Sigmoid colon (tissue), 7 donors: ENCODE measurements around the gene PRPF31. TPM values are rescaled to one million over a fixed set of nuclear protein-coding genes. Genes with fewer than 3 reads are reported as not detected.

Experiments
- DNase-seq: peaks from one replicate; pipeline ENCODE4 v3.0.0-alpha.2; 2019
- H3K27ac ChIP-seq, 4 donors: fragments of 200-600 bp; sonication (generic); one replicate each; pipeline ENCODE4 v1.5.1; 2016 to 2019; ENCODE audit warnings: mild to moderate bottlenecking in 1 of 4
- H3K27me3 ChIP-seq, 3 donors: fragments of 200-600 bp; sonication (generic); one replicate each; pipeline ENCODE4 v1.5.1; 2019; ENCODE audit warnings: mild to moderate bottlenecking in 1 of 3
- H3K36me3 ChIP-seq, 4 donors: fragments of 200-600 bp; sonication (generic); one replicate each; pipeline ENCODE4 v1.5.1; 2016 to 2019
- H3K4me1 ChIP-seq, 4 donors: fragments of 200-600 bp; sonication (generic); one replicate each; pipeline ENCODE4 v1.5.1; 2017 to 2019
- H3K4me3 ChIP-seq, 4 donors: fragments of 200-600 bp; sonication (generic); one replicate each; pipeline ENCODE4 v1.5.1; 2017 to 2019; ENCODE audit warnings: mild to moderate bottlenecking in 2 of 4, moderate library complexity in 1 of 4
- H3K9me3 ChIP-seq, 4 donors: fragments of 200-600 bp in 3 of 4; sonication (generic) in 3 of 4; one replicate each; pipeline versions ENCODE4 v1.5.1 to v1.6.1; 2013 to 2019
- EP300 ChIP-seq, 4 donors: sonication (generic); formaldehyde crosslinking; IDR thresholded peaks; one replicate each; pipeline ENCODE4 v1.6.1; 2017; ENCODE audit warnings: antibody characterized with exemption in 4 of 4
- POLR2A ChIP-seq, 2 donors: fragments of 450-650 bp; IDR thresholded peaks; one replicate each; pipeline ENCODE4 v1.6.1; 2016; ENCODE audit warnings: antibody characterized with exemption in 2 of 2, mild to moderate bottlenecking in 2 of 2, moderate library complexity in 2 of 2
- POLR2AphosphoS5 ChIP-seq, 4 donors: sonication (generic); formaldehyde crosslinking; IDR thresholded peaks; one replicate each; pipeline ENCODE4 v1.6.1; 2017; ENCODE audit warnings: antibody characterized with exemption in 4 of 4
- WGBS, 2 donors: extraction: QIAGEN DNeasy Blood & Tissue Kit; methylation state at CpG; one replicate each; pipeline ENCODE4 v1.1.7; 2013; 5-methylcytosine and 5-hydroxymethylcytosine counted together
- intact Hi-C: fragments of 100-400 bp; cut with DNase I; formaldehyde crosslinking; loops from one replicate; pipeline ENCODE4 v1.15.1; 2023
- polyA plus RNA-seq, 3 donors: library from polyadenylated mRNA; stranded (reverse); fragments of 200-250 nt; gene quantifications; one replicate each; pipeline ENCODE4 v1.2.3, GENCODE V29; 2013
- total RNA-seq, 4 donors: library from RNA; depleted of rRNA; stranded (reverse); fragments of >200 nt; gene quantifications; one replicate each; pipeline ENCODE4 v1.1.0, GENCODE V29; 2016
- TF ChIP-seq, protein P1 (sequence below), 4 experiments: fragments of 450-650 bp in 3 of 4; fragments of 200-600 bp in 1 of 4; IDR thresholded peaks; one replicate each; pipeline ENCODE4 v1.5.1; 2016 to 2019; ENCODE audit warnings: antibody characterized with exemption in 4 of 4, mild to moderate bottlenecking in 3 of 4, moderate library complexity in 2 of 4
- donor health status: healthy with polysubstance abuse.
- donor health status: Bipolar disorder and iron deficiency.
- donor health status: healthy.

PRPF31 gene
- total and polyA plus RNA-seq, 7 donors, result 25.0 to 60.9 (median 51.0) TPM

GRCh38 chr19:54106716-54107115 lies 8.8 kb upstream of the PRPF31 start:
- intact Hi-C loops, result no loop called here
- TF ChIP-seq POLR2A (IDR thresholded peaks at IDR 0.05) (no peak), POLR2AphosphoS5 (IDR thresholded peaks at IDR 0.05) (no peak), EP300 (IDR thresholded peaks at IDR 0.05) (no peak)
- TF ChIP-seq, protein P1, sequence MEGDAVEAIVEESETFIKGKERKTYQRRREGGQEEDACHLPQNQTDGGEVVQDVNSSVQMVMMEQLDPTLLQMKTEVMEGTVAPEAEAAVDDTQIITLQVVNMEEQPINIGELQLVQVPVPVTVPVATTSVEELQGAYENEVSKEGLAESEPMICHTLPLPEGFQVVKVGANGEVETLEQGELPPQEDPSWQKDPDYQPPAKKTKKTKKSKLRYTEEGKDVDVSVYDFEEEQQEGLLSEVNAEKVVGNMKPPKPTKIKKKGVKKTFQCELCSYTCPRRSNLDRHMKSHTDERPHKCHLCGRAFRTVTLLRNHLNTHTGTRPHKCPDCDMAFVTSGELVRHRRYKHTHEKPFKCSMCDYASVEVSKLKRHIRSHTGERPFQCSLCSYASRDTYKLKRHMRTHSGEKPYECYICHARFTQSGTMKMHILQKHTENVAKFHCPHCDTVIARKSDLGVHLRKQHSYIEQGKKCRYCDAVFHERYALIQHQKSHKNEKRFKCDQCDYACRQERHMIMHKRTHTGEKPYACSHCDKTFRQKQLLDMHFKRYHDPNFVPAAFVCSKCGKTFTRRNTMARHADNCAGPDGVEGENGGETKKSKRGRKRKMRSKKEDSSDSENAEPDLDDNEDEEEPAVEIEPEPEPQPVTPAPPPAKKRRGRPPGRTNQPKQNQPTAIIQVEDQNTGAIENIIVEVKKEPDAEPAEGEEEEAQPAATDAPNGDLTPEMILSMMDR (IDR thresholded peaks at IDR 0.05), result no peak

DNA sequence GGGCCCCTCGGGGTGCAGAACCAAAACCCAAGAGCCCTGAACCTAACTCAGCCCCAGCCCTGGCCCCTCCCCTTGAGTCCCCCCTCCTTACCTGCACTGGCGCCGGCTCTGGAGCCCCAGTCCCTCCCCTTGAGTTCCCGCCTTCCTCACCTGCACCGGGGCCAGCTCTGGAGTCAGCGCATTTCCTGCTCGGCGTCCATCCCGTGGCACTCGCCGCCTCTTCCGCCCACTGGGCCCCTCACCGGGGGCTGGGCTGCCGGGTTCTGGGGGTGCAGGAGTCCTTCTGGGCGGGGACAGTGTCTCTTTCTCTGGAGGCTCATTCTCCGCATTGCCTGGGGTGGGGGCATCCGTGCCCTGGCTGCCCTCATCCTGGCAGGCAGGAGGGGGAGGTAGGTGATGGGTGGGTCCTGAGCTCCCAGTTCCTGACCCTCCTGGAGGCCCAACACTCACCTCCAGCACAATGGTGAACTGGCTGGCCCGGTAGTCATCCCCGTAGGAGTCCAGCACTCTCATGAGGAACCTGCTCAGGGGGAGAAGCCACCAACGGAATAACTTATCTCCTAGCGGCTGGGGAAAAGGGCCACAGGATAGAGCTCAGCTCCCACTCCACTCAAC lies 7.6 kb upstream of the PRPF31 start:
- Histone ChIP-seq H3K27me3 (no peaks in the 10 kb centered on the region), H3K36me3 (peaks cover 8 to 67% (median 42%) of the 10 kb centered on the region in 4 donors), H3K4me3 (no peak overlapping the region), H3K27ac (no peak overlapping the region), H3K9me3 (no peaks in the 10 kb centered on the region), H3K4me1 (peaks cover 0 to 15% (median 13%) of the 10 kb centered on the region in 4 donors)
- intact Hi-C loops, result no loop called here
- TF ChIP-seq, protein P1 (IDR thresholded peaks at IDR 0.05), result no peak
- TF ChIP-seq POLR2A (IDR thresholded peaks at IDR 0.05) (no peak), POLR2AphosphoS5 (IDR thresholded peaks at IDR 0.05) (no peak), EP300 (IDR thresholded peaks at IDR 0.05) (no peak)
- peak; percentile 51 for DNase-seq
- WGBS, 2 donors, result 84 to 85% methylated on average over 21 of the region's 21 CpGs

More at GRCh38 chr19:54106716-54107115, 8.8 kb upstream of the PRPF31 start:
- peak; percentile 61 for DNase-seq
- Histone ChIP-seq H3K27me3 (no peaks in the 10 kb centered on the region), H3K9me3 (no peaks in the 10 kb centered on the region), H3K36me3 (peaks cover 8 to 62% (median 42%) of the 10 kb centered on the region in 4 donors), H3K4me3 (no peak overlapping the region), H3K4me1 (peaks cover 0 to 18% (median 16%) of the 10 kb centered on the region in 4 donors), H3K27ac (no peak overlapping the region)
- 84 to 88% methylated on average over 15 of the region's 15 CpGs for WGBS, 2 donors

GRCh38 chr19:54108496-54108895 lies 7.1 kb upstream of the PRPF31 start:
- Histone ChIP-seq H3K9me3 (no peaks in the 10 kb centered on the region), H3K4me1 (peaks cover 0 to 9% (median 8%) of the 10 kb centered on the region in 4 donors), H3K27ac (no peak overlapping the region), H3K36me3 (peaks cover 8 to 67% (median 42%) of the 10 kb centered on the region in 4 donors), H3K4me3 (no peak overlapping the region), H3K27me3 (no peaks in the 10 kb centered on the region)
- 78 to 87% methylated on average over 7 of the region's 7 CpGs for WGBS, 2 donors
- TF ChIP-seq POLR2A (IDR thresholded peaks at IDR 0.05), result no peak
- TF ChIP-seq, protein P1 (IDR thresholded peaks at IDR 0.05), result no peak
- TF ChIP-seq EP300 (IDR thresholded peaks at IDR 0.05), result no peak
- TF ChIP-seq POLR2AphosphoS5 (IDR thresholded peaks at IDR 0.05), result no peak
- intact Hi-C loops, result no loop called here
- DNase-seq, result no peak

DNA sequence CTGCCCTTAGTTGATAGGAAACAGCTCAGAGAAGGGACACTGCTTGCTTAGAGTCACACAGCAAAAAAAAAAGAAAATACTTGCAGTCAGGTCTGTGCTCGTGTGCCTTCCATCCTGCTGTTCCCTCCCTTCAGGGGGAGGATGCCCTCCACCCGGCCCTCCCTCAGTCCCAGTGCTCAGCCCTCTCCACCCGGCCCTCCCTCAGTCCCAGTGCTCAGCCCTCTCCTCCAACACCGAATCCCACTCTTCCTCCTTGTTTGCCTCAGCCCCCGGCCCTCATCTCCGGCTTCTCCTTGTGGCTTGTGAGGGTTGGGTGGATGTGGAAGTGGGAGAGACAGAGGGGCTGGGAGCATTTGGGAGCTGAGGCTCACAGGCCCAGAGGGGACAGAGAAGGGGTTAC lies 5.9 kb upstream of the PRPF31 start:
- no peak overlapping the region for H3K27ac ChIP-seq
- peaks cover 0 to 11% (median 8%) of the 10 kb centered on the region in 4 donors for H3K4me1 ChIP-seq
- H3K9me3 ChIP-seq, result no peaks in the 10 kb centered on the region
- peaks cover 8 to 67% (median 42%) of the 10 kb centered on the region in 4 donors for H3K36me3 ChIP-seq
- WGBS, 2 donors, result 80 to 84% methylated on average over 6 of the region's 6 CpGs
- no peak overlapping the region for H3K4me3 ChIP-seq
- no peak for TF ChIP-seq EP300 (IDR thresholded peaks at IDR 0.05)
- no peak for TF ChIP-seq POLR2AphosphoS5 (IDR thresholded peaks at IDR 0.05)
- no peak for TF ChIP-seq POLR2A (IDR thresholded peaks at IDR 0.05)
- intact Hi-C loops, result no loop called here
- no peak for DNase-seq
- no peaks in the 10 kb centered on the region for H3K27me3 ChIP-seq

DNA sequence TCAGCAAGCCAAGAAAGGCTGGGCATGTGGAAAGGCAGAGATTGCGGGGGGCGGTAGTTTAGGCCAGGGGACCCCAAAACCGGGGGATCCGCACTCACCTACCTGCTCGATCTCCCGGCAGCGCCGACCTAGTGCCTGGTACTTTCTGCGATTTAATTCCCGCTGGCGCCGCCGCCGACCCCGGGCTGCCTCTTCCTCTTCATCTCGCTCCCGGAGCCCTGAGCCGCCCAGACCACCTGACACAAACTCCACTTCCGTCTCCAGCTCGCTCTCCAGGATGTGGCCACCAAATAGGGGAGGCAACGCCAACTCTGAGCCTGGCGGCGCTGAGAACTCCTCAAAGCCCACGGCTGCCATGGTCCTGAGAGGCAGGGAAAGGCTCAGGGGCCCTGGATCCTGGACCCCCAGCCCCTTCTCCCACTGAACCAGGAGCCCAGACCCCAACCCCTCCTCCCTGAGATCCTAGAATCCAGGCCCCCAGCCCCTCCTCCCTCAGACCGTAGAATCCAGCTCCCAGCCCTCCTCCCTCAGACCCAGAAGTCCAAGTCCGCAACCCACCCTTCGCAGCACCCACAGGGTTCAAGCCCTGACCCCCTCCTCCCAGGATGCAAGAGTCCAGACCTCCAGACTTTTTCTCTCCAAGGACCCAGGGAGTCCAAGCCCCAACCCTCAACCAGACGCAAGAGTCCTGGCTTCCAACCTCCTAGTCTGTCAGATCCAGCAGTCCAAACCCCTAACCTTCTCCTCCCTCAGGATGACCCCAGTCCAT lies 1.0 kb upstream of the PRPF31 start:
- DNase-seq, result no peak
- intact Hi-C loops, result loop anchor here (1.0 to 2.0 kb wide), 2 partner anchors 12 to 22 kb away; partner anchors contain the start of genes CNOT3 and NDUFA3
- 12 to 32% methylated on average over 28 of the region's 28 CpGs for WGBS, 2 donors
- no peaks in the 10 kb centered on the region for H3K9me3 ChIP-seq
- no peaks in the 10 kb centered on the region for H3K27me3 ChIP-seq
- peak overlapping the region; percentile 67 to 89 (median 72) for H3K4me3 ChIP-seq
- H3K27ac ChIP-seq, result peak overlapping the region; percentile 87 to 89 (median 88)
- peaks cover 0 to 41% (median 21%) of the 10 kb centered on the region in 4 donors for H3K36me3 ChIP-seq
- peaks cover 2 to 29% (median 25%) of the 10 kb centered on the region in 4 donors for H3K4me1 ChIP-seq
- TF ChIP-seq EP300 (IDR thresholded peaks at IDR 0.05), result no peak
- no peak for TF ChIP-seq POLR2AphosphoS5 (IDR thresholded peaks at IDR 0.05)
- TF ChIP-seq, protein P1 (IDR thresholded peaks at IDR 0.05), result no peak
- no peak for TF ChIP-seq POLR2A (IDR thresholded peaks at IDR 0.05)
